HG02798 (cell line): ENCODE data around the gene SEC22A.
A peak's percentile ranks its signal among the peaks of the same experiment; 100 is the strongest.
"Not testable (repeated sequence)": the region's sequence is repeated elsewhere in the genome, so short reads cannot be mapped to it uniquely, and the experiment has no call there.

Experiments
- ATAC-seq: cut with Tn5 transposase; IDR thresholded peaks from one replicate; pipeline ENCODE4 v1.9.1; 2021; ENCODE audit warnings: mild to moderate bottlenecking; ENCODE audit not compliant: unreplicated experiment, poor library complexity

SEC22A gene

DNA sequence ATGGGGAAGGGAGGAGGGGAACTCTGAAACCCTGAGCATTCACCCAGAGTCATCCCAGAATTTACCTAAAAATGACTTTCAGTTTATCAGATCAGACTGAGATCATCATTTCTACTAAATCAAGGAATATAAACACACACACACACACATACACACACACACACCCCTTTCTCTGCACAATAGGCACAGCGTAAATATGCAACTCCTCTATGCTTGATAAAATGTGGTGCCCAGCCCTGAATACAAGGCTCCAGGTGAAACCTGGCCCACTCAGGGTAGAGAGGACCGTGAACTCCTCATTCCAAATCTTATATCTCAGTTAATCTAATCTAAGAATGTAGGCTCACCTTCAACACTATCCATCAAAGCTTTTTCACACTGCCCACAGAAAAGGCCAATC, 31.8 kb upstream of the SEC22A start:
- ATAC-seq, result no peak

DNA sequence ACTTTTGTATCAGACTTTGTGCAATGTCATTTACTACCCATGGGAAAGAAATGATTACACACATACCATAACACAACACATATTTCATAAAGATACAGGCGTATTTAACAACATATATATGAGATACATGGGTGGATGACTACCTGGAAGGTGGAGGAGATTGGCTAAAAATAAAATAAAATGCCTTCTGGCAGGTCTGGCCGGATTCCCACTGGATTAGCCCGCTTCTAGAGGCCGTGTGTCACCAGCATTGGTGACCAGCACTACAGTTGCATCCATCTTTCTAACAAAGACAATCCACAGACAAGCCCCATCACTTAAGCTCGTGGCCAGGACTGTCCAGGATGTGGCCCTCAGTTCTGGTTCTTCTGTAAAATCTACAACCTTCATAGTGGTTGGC, 21.0 kb upstream of the SEC22A start:
- no peak for ATAC-seq

DNA sequence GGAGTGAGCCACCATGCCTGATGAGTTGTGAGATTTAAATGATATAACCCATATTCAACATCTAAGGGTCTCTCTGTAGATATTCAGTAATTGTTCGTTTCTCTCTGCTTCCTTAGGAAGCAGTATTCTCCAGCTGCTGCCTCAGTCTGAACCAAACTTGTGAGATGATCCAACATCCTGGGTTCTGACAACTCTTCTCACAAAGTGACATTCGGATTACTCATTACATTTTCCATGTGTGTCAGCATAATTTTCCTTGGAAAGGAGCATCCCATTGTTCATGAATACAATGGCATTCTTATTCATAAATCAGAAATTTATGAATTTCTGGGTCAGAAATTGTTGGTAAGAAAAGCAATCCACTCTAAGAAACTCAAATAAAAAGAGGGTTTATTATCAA, 15.0 kb upstream of the SEC22A start:
- no peak for ATAC-seq

DNA sequence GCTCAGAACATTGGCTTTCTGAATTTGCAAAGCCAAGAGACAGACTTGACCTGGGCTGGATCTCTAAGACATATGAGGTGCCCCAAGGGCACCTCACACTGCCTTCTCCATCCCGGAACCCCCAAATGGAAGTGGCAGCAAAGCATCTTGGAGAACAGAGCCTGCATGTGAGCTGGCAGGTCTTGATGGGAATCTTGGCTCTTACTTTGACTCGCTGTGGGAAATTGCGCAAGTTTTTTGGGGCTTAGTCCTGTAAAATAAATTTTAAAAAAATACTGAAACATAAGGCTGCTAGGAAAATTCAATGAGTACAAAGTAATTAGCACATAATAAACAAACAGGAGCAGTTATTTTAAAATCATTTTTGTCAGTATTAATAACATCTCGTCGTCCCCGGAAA, 13.7 kb upstream of the SEC22A start:
- no peak for ATAC-seq

DNA sequence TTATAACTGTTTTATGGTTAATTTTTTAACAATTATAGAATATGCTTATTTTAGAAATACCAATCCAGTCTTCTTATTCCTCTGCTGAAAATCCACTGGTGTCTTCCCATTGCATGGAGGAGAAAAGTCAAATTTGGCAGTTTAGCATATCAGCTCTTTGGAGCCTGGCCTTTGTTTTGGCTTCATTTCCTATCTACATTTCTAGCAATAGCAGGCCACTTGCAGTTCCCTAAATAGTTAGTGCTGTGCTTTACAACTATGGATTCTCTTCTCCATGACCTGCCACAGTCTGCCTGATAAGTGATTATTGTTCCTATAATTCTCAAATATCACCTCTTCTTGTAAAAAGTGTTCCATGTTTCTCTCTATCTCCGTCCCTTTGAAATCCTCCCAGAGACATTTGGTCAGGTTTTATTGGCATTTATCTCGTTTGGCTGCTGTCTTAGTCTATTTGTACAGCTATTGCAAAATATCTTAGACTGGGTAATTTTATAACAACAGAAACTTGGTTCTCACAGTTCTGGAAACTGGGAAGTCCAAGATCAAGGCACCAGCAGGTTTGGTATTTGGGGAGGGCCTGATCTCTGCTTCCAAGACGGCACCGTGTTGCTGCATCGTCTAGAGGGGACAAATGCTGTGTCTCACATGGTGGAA, 8.2 kb upstream of the SEC22A start:
- ATAC-seq, result no peak

DNA sequence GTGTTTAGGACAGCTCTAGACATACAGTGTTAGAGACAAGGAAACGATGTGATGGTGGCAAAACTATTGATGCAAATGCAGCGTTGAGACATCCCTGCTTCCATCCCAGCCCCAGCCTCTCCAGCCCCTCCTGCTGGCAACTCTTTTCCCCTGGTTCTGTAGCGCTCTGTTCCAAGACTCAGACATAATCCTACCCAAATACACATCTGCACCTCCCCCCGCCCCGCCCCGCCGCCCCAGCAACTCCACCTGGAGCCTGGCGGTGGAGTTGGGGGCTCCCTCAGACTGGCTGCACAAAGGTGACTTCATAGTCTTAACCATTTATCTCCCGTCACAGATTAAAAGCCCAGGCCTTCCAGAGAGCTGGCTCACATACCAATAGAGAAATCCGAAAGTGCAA, 7.2 kb upstream of the SEC22A start:
- no peak for ATAC-seq

DNA sequence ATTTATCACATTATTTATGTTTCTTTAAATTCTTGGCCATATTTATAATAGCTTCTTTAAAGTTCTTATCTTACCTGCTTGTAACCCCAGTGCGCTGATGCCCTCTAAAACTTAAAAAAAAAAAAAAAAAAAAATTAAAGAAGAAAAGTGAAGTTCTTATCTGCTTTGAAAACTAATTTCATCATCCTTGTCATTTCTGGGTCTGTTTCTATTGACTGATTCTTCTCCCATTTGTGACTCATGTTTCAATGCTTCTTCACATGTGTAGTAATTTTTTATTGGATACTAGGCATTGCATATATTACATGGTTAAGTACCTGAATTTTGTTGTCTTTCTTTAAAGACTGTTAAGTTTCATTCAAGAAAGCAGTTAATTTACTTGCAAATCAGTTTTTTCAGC, 3.4 kb upstream of the SEC22A start:
- ATAC-seq, result no peak

DNA sequence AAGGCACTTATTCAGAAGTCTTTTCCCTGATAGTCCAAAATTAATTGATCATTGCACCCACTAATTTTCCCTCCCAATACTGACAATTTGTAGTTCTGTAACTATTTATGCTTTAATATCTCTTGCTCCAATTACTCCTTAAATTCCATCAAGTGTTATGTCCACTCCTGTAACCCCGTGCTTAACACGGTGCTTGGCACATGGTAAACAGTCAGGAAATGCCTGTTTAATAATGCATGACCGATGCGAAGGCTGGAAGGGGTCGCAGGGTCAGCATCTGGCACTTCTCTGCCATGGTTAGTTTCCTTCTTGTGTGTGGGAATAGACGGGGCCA, 553 bp upstream of the SEC22A start:
- ATAC-seq, result no peak

DNA sequence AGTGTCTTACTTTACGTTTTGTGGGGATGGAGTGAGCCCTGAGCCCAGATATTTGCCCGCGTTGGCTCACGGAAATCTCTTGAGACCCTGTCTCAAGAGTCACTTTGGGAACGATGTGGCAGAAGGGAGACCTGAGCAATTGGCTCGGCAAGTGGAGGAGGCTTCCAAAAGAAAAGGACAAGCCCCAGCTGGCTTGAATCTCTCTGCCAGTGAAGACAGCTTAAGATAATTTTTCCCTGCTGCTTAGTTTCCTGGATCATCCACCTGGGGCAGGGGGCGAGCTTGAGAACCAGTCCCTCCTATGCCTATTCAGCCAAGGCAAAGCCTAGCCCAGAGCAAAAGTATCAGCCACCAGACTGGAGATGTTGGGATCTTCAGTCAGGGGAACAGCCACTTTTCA, 708 bp downstream of the SEC22A start:
- ATAC-seq, result no peak

DNA sequence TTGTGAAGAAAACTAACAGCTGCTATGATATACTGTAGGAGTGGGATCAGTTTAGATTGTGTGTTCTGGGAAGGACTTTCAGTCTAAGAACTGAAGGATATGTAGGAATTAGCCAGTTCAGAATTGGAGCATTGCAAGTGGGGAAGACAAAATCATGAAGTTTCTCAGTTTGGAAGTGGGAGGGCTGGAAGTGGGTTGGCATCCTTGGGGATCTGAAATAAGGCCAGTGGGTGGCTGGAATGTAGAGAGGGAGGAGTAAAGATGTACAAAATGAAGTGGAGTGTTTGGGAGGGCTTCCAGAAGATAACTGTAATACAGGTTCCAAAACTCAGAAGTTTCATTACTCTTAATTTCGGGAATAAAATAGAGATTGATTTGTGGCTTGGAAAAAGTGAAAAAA, 17.2 kb downstream of the SEC22A start:
- no peak for ATAC-seq

DNA sequence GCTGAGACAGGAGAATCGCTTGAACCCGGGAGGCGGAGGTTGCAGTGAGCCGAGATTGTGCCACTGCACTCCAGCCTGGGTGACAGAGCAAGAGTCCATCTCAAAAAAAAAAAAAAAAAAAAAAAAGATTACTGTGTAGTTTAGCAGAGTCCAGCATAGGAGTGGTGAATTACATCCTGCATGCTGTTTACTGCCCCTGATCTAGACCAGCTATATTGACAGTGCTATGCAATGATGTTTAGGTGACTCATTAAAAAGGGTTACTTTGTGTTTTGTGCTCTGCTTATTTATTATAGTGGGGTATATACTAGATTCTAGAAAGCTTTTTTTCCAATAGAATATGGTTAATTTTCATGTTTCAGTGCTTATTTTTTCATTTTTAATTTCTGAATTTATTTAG, 19.6 kb downstream of the SEC22A start:
- not testable (repeated sequence) for ATAC-seq

DNA sequence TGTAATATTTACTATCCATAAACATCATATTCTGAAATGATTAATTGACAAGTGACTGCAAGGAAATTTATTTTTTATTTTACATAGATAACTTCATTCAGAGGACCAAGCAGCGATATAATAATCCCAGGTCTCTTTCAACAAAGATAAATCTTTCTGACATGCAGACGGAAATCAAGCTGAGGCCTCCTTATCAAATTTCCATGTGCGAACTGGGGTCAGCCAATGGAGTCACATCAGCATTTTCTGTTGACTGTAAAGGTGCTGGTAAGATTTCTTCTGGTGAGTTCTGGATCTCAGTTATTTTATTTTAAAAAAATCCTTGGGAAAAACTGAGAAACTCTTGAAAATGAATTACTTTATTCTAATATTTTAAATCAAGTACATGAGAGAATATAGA, 23.3 kb downstream of the SEC22A start:
- no peak for ATAC-seq

DNA sequence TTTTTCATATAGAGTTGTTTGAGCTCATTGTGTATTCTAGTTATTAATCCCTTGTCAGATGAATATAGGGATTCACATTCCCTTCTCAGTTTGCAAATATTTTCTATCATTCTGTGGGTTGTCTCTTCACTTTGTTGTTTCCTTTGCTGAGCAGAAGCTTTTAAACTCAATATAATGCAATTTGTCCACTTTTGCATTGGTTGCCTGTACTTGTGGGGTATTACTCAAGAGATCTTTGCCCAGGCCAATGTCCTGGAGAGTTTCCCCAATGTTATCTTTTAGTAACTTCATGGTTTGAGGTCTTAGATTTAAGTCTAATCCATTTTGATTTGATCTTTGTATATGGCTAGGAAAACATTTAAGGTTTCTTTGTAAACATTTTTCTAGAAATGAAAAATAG, 24.8 kb downstream of the SEC22A start:
- no peak for ATAC-seq

DNA sequence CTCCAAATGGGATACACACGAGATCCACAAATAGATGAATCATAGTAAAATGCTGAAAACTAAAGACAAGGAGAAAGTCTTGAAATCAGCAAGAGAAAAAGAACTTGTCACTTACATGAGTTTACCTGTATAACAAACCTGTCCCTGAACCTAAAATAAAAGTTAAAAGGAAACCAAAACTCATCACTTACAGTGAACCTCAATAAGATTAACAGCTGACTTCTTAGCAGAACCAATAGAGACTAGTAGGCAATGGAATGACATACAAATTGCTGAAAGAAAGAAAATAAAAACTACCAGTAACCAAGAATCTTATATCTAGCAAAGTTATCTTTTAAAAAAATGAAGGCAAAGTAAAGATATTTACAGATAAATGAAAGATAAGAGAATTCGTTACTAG, 27.4 kb downstream of the SEC22A start:
- no peak for ATAC-seq

DNA sequence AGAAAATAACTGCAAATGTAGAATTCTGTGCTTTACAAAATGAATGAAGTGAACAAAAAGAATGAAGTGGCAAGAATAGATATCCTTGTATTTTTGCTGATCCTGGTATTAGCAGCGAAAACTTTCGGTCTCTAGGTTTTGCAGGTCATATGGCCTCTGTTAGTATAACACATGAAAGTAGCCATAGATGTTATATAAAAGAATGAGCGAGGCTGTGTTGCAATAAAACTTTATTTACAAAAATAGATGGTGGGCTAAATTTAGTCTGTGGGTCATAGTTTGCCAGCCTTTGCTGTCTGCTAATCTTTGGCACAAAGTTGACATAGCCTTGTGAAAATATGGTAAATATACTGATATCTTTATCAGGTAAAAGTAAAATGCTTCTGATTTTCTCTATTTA, 35.2 kb downstream of the SEC22A start:
- no peak for ATAC-seq

DNA sequence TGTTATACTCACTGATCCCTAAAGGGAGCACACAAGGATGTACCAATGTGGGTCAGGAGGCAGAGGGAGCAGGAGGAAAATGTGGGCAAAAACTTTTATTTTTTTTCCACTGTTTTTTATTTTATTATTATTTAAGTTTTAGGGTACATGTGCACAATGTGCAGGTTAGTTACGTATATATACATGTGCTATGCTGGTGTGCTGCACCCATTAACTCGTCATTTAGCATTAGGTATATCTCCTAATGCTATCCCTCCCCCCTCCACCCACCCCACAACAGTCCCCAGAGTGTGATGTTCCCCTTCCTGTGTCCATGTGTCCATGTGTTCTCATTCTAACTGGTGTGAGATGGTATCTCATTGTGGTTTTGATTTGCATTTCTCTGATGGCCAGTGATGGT, 37.4 kb downstream of the SEC22A start:
- not testable (repeated sequence) for ATAC-seq

DNA sequence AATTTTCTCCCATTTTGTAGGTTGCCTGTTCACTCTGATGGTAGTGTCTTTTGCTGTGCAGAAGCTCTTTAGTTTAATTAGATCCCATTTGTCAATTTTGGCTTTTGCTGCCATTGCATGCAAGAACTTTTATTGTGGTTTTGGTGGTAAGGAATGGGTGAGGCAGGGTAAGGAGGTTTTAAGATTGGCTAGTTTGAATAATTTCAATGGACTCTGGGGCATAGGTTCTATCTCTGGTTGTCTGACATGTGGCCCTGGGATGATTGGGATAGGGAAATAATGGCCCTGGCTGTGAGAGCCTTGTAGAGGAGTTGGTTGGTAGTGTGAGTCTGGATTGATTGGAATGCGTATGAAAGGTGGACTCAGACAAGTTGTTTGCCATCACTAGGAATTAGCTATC, 38.0 kb downstream of the SEC22A start:
- ATAC-seq, result no peak

DNA sequence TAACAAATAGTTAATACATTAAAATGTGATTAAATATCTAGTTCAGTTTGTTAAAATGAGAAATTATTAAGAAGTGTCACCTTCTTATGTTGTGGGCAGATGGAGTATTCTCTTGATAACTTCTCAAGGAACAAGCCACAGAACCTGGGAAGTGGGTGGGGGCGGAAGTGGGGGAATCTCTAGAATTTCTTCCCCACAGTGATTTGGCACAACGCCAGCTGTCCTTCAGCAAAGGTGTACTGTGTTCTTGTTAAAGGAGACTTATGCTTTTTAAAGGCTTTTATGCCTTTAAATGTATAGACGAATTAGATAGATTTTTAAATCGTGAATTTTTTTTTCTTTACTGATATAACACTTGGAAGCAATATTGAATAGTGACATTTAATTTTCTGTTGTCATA, 42.4 kb downstream of the SEC22A start:
- ATAC-seq, result no peak

DNA sequence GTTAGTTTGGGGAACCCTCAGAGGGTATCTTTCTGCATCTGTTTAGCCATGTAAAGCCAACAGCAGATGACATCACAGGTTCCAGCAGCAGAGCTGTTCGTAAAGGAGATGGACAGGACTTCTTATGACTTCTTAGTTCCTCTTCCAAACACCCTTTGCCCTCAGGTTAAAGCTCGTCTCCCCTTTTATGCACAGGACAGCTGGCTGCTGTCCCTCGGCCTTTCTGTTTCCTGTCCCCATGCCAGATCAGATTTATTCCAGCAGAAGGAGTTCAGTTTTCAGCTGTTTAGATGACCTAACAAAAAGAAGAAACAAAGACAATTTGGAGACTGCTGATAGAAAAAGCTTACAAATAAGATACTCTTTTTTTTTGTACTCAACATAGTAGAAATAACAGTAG, 45.1 kb downstream of the SEC22A start:
- no peak for ATAC-seq

DNA sequence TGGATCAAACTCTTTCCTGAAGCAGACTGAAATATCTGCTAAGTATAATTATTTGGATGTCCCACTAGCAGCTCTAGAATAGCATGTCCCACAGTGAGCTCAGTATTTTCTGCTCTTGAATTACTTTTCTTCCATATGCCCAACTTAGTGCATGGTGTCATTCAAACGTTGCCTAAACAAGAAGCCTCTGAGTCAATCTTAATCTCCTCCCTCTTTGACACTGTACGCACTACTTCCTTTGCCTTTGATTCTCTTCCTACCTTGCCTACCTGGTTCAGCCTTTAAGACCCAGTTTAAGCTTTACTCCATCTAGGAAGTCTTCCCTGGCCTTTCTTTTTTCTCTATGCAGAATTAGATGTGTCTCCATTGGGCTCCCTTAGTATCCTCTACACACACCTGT, 54.5 kb downstream of the SEC22A start:
- ATAC-seq, result no peak

DNA sequence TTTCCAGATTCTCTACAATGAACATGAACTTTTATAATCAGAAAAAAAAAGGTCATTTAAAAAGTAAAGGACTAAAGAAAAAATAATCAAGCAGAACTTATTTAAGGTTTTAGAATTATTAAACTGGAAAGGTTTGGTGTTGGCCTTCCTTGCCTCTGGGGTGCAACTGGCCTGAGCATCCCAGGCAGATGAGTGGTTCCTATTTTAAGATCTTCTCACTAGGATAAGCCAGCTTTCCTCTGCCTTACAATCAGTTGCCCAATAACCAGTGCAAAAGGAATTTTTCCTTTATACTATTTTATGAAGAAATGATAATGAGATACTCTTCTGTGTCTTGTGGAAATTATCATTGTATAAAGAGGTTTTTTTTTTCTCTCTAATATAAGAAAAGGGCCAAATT, 56.6 kb downstream of the SEC22A start:
- no peak for ATAC-seq

DNA sequence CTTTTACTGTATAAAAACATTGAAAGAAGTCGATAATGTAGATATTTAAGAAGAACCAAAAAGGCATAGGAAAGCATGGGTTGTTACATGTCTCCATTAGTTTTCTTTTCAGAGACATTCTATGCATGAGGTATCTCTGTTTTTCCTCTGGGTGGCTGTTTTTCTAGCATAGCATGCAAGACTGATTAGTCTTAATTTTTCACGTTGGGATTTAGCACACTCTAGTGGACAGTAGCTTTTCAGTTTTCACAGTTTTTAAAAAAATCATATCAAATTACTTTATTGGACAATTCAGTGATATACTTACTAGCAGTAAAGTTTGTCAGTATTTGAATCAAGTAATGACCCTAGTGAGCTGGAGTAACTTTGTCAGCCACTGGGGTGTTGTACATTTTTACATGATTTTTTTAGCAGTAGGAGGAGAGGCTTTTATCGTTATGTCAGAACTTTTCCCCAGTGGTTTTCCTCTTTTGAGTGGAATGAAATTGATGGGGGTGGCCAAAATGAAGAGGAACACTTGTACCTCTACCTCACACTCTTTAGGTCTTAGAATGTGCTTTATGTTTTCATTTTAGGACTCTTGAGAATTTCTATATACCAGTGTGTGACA, 57.2 kb downstream of the SEC22A start:
- no peak for ATAC-seq

DNA sequence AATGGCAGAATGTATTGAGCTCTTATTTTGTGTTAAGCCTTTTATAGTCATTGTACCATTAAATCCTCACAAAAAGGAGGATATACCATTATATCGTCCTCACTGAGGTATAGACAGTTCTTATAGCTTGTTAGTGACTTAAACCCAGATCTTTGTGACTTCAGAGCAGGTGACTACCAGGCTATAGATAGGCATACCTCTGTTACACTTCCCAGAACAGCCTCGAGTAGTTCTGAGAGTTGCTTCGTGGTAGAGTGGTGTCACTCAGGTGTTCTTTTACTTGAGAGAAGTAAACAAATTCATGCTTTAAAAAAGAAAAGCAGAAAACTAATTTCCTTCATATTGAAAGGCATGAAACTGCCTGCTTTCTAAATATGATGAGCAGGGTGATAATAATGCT, 59.9 kb downstream of the SEC22A start:
- ATAC-seq, result peak; percentile 53
